ENCODE data around the gene NDUFS6.

DNA sequence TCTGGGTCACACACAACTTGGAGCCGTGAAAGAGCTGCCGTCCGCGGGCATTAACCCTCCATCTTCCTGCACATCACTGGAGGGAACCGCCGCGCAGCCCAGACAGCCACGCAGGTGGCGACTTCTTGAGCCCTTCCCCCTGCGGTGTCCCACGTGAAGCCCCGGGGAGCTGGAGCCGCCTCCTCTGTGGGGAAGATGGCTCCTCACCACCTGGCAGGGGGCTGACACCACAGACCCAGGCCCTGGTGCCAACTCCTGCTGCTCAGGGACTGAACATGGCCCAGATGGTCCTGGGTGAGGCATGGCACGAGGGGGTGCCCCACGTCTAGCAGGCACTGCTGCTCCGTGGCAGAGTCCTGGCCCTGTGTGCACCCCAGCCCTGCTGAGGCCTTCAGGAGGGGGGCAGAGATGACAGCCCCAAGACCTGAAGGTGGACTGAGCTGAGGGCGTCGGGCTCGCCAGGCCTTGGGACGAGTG lies 38.9 kb downstream of the NDUFS6 start:
- TF ChIP-seq, protein P1, sequence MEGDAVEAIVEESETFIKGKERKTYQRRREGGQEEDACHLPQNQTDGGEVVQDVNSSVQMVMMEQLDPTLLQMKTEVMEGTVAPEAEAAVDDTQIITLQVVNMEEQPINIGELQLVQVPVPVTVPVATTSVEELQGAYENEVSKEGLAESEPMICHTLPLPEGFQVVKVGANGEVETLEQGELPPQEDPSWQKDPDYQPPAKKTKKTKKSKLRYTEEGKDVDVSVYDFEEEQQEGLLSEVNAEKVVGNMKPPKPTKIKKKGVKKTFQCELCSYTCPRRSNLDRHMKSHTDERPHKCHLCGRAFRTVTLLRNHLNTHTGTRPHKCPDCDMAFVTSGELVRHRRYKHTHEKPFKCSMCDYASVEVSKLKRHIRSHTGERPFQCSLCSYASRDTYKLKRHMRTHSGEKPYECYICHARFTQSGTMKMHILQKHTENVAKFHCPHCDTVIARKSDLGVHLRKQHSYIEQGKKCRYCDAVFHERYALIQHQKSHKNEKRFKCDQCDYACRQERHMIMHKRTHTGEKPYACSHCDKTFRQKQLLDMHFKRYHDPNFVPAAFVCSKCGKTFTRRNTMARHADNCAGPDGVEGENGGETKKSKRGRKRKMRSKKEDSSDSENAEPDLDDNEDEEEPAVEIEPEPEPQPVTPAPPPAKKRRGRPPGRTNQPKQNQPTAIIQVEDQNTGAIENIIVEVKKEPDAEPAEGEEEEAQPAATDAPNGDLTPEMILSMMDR (IDR thresholded peaks at IDR 0.05): no peak
- no peak for TF ChIP-seq POLR2A (IDR thresholded peaks at IDR 0.05)

All from lower leg skin (tissue), 3 donors.